AG04450 (cell line): ENCODE results near the gene NDNF. TPM values are rescaled to one million over a fixed set of nuclear protein-coding genes. Genes with fewer than 3 reads are reported as not detected.

Source experiments
- CTCF ChIA-PET: fragments of 300-600, 350-600 bp; formaldehyde crosslinking; extraction: SDS; loops from one replicate; lab custom pipeline; 2022; ENCODE audit warnings: antibody characterized with exemption, inconsistent platforms; lab: Charles Lee
- POLR2A ChIA-PET: fragments of 350-600 bp; formaldehyde crosslinking; extraction: SDS; loops from one replicate; lab custom pipeline; 2021; ENCODE audit warnings: antibody characterized with exemption, inconsistent platforms; lab: Yijun Ruan, JAX
- DNase-seq: peaks from one replicate; pipeline ENCODE4 v3.0.0-alpha.2; 2011; ENCODE audit warnings: low read depth, low spot score
- H3K27ac ChIP-seq: one replicate; pipeline ENCODE4 v1.5.1; 2012; ENCODE audit warnings: low read depth, low read length, control low read depth
- H3K27me3 ChIP-seq: one replicate; pipeline ENCODE4 v1.6.0; 2012; ENCODE audit warnings: low read length; ENCODE audit not compliant: control insufficient read depth, insufficient read depth
- H3K4me3 ChIP-seq: 2 replicates; pipeline ENCODE4 v1.5.1; 2011; ENCODE audit warnings: mild to moderate bottlenecking, low read depth, low read length, control low read depth
- H3K9me3 ChIP-seq: 2 replicates; pipeline ENCODE4 v1.5.1; 2012; ENCODE audit warnings: low read length; ENCODE audit not compliant: control insufficient read depth, insufficient read depth
- CTCF ChIP-seq: IDR thresholded peaks from 2 replicates; pipeline ENCODE4 v1.5.1; 2011; ENCODE audit warnings: low read depth, low read length, control low read depth, inconsistent platforms
- polyA plus RNA-seq: library from polyadenylated mRNA; depleted of rRNA; stranded (reverse); fragments of >200 nt; gene quantifications from 2 replicates; pipeline ENCODE4 v1.2.3, GENCODE V29; 2011

The NDNF gene
- polyA plus RNA-seq, 1 experiment: not detected

DNA sequence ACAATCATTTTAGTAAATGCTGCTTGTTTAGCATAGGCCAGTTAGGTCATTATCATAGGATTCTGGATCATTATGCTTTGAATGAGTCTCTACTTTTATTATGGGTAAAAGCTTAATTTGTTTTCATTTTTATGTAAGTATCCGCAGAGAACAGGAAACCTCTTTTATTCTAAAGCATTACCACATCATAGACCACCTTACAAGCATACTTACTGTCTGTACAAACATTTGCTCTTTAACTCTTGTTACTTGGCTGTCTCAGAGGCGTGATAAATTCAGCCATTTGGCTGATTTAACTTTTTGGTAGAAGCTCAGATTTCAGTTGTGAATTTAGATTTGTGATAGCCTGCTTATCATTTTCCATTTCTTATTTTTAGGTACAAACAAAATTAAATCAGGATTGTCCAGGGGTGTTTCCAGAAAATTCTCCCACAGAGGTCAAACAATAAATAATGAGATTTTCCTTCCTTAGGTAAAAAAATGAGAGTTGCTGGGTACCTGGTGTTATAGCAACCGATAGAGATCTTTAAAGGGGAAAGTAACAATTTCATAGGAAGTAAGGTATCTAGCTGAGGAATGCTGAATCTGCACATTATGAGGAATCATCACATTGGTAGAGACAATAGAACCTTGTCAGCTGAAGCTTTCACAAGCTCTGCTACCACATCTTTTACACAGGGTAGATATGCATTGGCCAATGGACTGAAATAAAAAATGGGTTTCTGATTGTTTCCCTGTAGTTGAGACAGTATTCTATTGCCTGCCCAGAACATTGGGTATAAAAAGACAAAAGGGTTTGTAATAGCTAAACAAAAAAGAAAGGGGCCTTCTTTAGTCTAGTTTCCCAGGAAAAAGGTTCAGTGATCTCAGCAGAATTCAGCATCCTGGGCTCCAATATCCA lies 62.5 kb downstream of the NDNF start:
- DNase-seq: no peak
- H3K27ac ChIP-seq: no peak overlapping the region
- TF ChIP-seq CTCF: no peak
- H3K9me3 ChIP-seq: no peaks in the 10 kb centered on the region
- ChIA-PET POLR2A (no interaction called here), CTCF (no interaction called here)
- H3K27me3 ChIP-seq: no peaks in the 10 kb centered on the region
- no peak overlapping the region for H3K4me3 ChIP-seq

- no peak for DNase-seq
- Histone ChIP-seq H3K27ac (no peak overlapping the region), H3K4me3 (no peak overlapping the region), H3K27me3 (no peaks in the 10 kb centered on the region), H3K9me3 (no peaks in the 10 kb centered on the region)
- ChIA-PET CTCF (no interaction called here), POLR2A (no interaction called here)
- no peak for TF ChIP-seq CTCF
Observed at GRCh38 chr4:121007660-121008059, 64.7 kb downstream of the NDNF start.

DNA sequence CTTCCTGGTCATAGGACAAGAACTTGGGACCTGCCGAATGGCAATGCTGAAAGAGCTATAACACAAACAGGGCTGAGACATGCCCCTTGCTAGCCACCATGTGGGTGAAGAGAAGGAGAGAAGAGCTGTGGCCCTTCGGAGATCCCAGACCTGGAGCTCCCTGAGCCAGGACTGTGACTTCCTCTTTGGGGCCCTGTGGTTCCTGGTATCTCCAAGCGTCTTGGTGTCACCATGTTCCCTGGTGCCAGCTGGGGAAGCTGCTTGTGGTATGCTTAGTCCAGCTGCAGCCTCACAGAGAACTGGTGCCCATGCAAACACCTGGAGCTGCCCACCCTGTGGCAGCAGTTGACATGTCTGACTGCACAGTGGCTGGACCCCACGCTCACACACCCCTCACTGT lies 68.5 kb downstream of the NDNF start:
- no peaks in the 10 kb centered on the region for H3K27me3 ChIP-seq
- no peaks in the 10 kb centered on the region for H3K9me3 ChIP-seq
- CTCF ChIA-PET: interaction anchor here (0.6 kb wide), 1 partner anchor 25 kb away, joined by 5 read pairs; no protein-coding TSS in a partner anchor
- POLR2A ChIA-PET: no interaction called here
- no peak for TF ChIP-seq CTCF
- H3K27ac ChIP-seq: no peak overlapping the region
- DNase-seq: no peak
- H3K4me3 ChIP-seq: no peak overlapping the region

GRCh38 chr4:120995266-120996010 lies 76.9 kb downstream of the NDNF start:
- H3K9me3 ChIP-seq: no peaks in the 10 kb centered on the region
- no peaks in the 10 kb centered on the region for H3K27me3 ChIP-seq
- ChIA-PET POLR2A (no interaction called here), CTCF (no interaction called here)
- no peak for DNase-seq
- no peak overlapping the region for H3K4me3 ChIP-seq
- no peak for TF ChIP-seq CTCF
- no peak overlapping the region for H3K27ac ChIP-seq

DNA sequence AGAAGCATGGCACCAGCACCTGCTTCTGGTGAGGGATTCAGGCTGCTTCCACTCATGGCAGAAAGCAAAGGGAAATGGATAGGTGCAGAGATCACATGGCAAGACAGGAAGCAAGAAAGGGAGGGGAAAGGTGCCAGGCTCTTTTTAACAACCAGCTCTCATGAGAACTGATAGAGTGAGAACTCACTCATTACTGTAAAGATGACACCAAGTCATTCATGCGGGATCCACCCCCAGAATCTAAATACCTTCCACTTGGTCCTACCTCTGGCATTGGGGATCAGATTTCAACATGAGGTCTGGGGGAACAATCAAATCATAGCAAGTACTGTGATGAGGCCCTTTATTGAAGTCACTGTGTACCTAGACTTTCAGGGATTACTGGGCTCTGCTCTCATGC lies 77.8 kb downstream of the NDNF start:
- Histone ChIP-seq H3K4me3 (no peak overlapping the region), H3K27me3 (no peaks in the 10 kb centered on the region), H3K9me3 (no peaks in the 10 kb centered on the region), H3K27ac (no peak overlapping the region)
- POLR2A ChIA-PET: no interaction called here
- no peak for DNase-seq
- TF ChIP-seq CTCF: no peak
- CTCF ChIA-PET: no interaction called here
